IMR-90 (cell line): ENCODE results near the gene SOBP. TPM values are rescaled to one million over a fixed set of nuclear protein-coding genes. Genes with fewer than 3 reads are reported as not detected.

ENCODE experiments used
- ATAC-seq: fragments of 200-7000 bp; cut with Tn5 transposase; 2 replicates; pipeline ENCODE4 v1.9.1; 2020; ENCODE audit warnings: low read depth, mild to moderate bottlenecking, moderate library complexity
- BruUV-seq: library from RNA; stranded (reverse); fragments of 400-500 nt; replicated peaks from 2 replicates; lab custom pipeline; 2021; lab: Mats Ljungman, UMichigan
- CTCF ChIA-PET: fragments of 300-600 bp; formaldehyde crosslinking; extraction: SDS; loops from one replicate; lab custom pipeline; 2021; ENCODE audit warnings: antibody characterized with exemption; lab: Yijun Ruan, JAX
- POLR2A ChIA-PET: fragments of 300-600 bp; sonication (Branson Sonifier 250); formaldehyde crosslinking; loops from one replicate; lab custom pipeline; 2022; ENCODE audit warnings: antibody characterized with exemption; ENCODE audit not compliant: unreplicated experiment; lab: Charles Lee
- DNase-seq: peaks from one replicate; pipeline ENCODE4 v3.0.0; 2013
- H2AFZ ChIP-seq: replicated peaks from 2 replicates; pipeline ENCODE3; 2013; ENCODE audit warnings: low read length, mild to moderate bottlenecking; ENCODE audit not compliant: poor library complexity
- H2AK5ac ChIP-seq: 2 replicates; pipeline ENCODE4 v1.6.1; 2013; ENCODE audit warnings: low read depth, low read length, inconsistent platforms
- H2AK9ac ChIP-seq: replicated peaks from 2 replicates; pipeline ENCODE3; 2013; ENCODE audit warnings: mild to moderate bottlenecking, low read depth, low read length, moderate library complexity; ENCODE audit not compliant: poor library complexity
- H2BK120ac ChIP-seq: 2 replicates; pipeline ENCODE4 v1.6.1; 2013; ENCODE audit warnings: low read depth, low read length, inconsistent platforms
- H2BK15ac ChIP-seq: 3 replicates; pipeline ENCODE4 v1.6.1; 2013; ENCODE audit warnings: low read depth, low read length, inconsistent platforms
- H2BK20ac ChIP-seq: 2 replicates; pipeline ENCODE4 v1.6.1; 2013; ENCODE audit warnings: low read depth, mild to moderate bottlenecking, inconsistent platforms, low read length, moderate library complexity
- H2BK5ac ChIP-seq: 2 replicates; pipeline ENCODE4 v1.6.1; 2013; ENCODE audit warnings: mild to moderate bottlenecking, low read depth, low read length, inconsistent platforms; ENCODE audit not compliant: poor library complexity, severe bottlenecking
- H3K14ac ChIP-seq: replicated peaks from 2 replicates; pipeline ENCODE4 v1.6.1; 2013; ENCODE audit warnings: low read depth, low read length, inconsistent platforms
- H3K18ac ChIP-seq: 2 replicates; pipeline ENCODE4 v1.6.1; 2013; ENCODE audit warnings: low read depth, low read length, control low read depth
- H3K23ac ChIP-seq: 2 replicates; pipeline ENCODE4 v1.6.1; 2013; ENCODE audit warnings: low read depth, low read length, inconsistent platforms
- H3K27ac ChIP-seq: 2 replicates; pipeline ENCODE4 v1.5.1; 2013; ENCODE audit warnings: mild to moderate bottlenecking, control low read depth, low read length; ENCODE audit not compliant: insufficient read depth
- H3K27me3 ChIP-seq: 2 replicates; pipeline ENCODE4 v1.6.1; 2013; ENCODE audit warnings: low read length; ENCODE audit not compliant: control insufficient read depth, insufficient read depth
- H3K36me3 ChIP-seq: 2 replicates; pipeline ENCODE4 v1.6.1; 2013; ENCODE audit warnings: low read length, mixed read lengths; ENCODE audit not compliant: control insufficient read depth, insufficient read depth
- H3K4ac ChIP-seq: 2 replicates; pipeline ENCODE4 v1.6.1; 2013; ENCODE audit warnings: low read depth, low read length, inconsistent platforms
- H3K4me1 ChIP-seq: 2 replicates; pipeline ENCODE4 v1.6.1; 2013; ENCODE audit warnings: low read length, mixed read lengths; ENCODE audit not compliant: control insufficient read depth, insufficient read depth
- H3K4me2 ChIP-seq: 2 replicates; pipeline ENCODE4 v1.6.1; 2013; ENCODE audit warnings: low read depth, mild to moderate bottlenecking, control low read depth, low read length, moderate library complexity
- H3K4me3 ChIP-seq: 2 replicates; pipeline ENCODE4 v1.5.1; 2013; ENCODE audit warnings: low read depth, mild to moderate bottlenecking, control low read depth, low read length, moderate library complexity; ENCODE audit not compliant: insufficient read depth
- H3K56ac ChIP-seq: 2 replicates; pipeline ENCODE4 v1.6.1; 2013; ENCODE audit warnings: low read length, inconsistent platforms; ENCODE audit not compliant: insufficient read depth; ENCODE audit errors: extremely low read depth
- H3K79me1 ChIP-seq, 2 experiments: 2 replicates each; pipeline ENCODE4 v1.6.1; 2013; ENCODE audit warnings: low read length in 2 of 2, inconsistent platforms in 1 of 2, low read depth in 1 of 2
- H3K9ac ChIP-seq: 2 replicates; pipeline ENCODE4 v1.6.1; 2013; ENCODE audit warnings: low read depth, low read length, control low read depth
- H3K9me1 ChIP-seq: 2 replicates; pipeline ENCODE4 v1.6.1; 2013; ENCODE audit warnings: low read length, inconsistent platforms; ENCODE audit not compliant: insufficient read depth
- H3K9me3 ChIP-seq: 2 replicates; pipeline ENCODE4 v1.6.1; 2013; ENCODE audit warnings: low read length; ENCODE audit not compliant: control insufficient read depth, insufficient read depth
- H4K20me1 ChIP-seq: 2 replicates; pipeline ENCODE4 v1.6.1; 2013; ENCODE audit warnings: low read length, inconsistent platforms; ENCODE audit not compliant: insufficient read depth
- H4K5ac ChIP-seq: 2 replicates; pipeline ENCODE4 v1.6.1; 2013; ENCODE audit warnings: mild to moderate bottlenecking, low read depth, low read length, control low read depth
- H4K8ac ChIP-seq, 2 experiments: 2 replicates each; pipeline ENCODE4 v1.6.1; 2013; ENCODE audit warnings: low read depth in 2 of 2, low read length in 2 of 2, control low read depth in 1 of 2, inconsistent platforms in 1 of 2
- H4K91ac ChIP-seq: 2 replicates; pipeline ENCODE4 v1.6.1; 2013; ENCODE audit warnings: low read depth, low read length, inconsistent platforms; ENCODE audit not compliant: insufficient read depth
- ELK1 ChIP-seq: fragments of 150-350 bp; IDR thresholded peaks from 2 replicates; pipeline ENCODE4 v1.6.1; 2016; ENCODE audit warnings: low read depth, mild to moderate bottlenecking, low read length, moderate library complexity, borderline replicate concordance
- RAD21 ChIP-seq: IDR thresholded peaks from 2 replicates; pipeline ENCODE4 v1.6.1; 2012; ENCODE audit warnings: low read length, improper control_type of control experiment
- RCOR1 ChIP-seq: IDR thresholded peaks from 2 replicates; pipeline ENCODE4 v1.6.1; 2012; ENCODE audit warnings: mild to moderate bottlenecking, low read length, improper control_type of control experiment; ENCODE audit not compliant: insufficient replicate concordance
- WGBS, 2 experiments: methylation state at CpG; one replicate each; pipeline versions ENCODE4 v1.1.5 to v1.1.7; 2013; ENCODE audit warnings: missing lambda C conversion rate in 2 of 2; ENCODE audit not compliant: insufficient read length in 1 of 2; ENCODE audit errors: extremely low coverage in 2 of 2; 5-methylcytosine and 5-hydroxymethylcytosine counted together
- dilution Hi-C: fragments of 300-500 bp; cut with HindIII; formaldehyde crosslinking; loops from one replicate; pipeline ENCODE4 v1.14.3; 2018; ENCODE audit warnings: low sequenced_read_pairs; ENCODE audit not compliant: unreplicated experiment
- in situ Hi-C: fragments of 300-500 bp; cut with MboI; formaldehyde crosslinking; loops from 3 replicates; pipeline ENCODE4 v1.14.3; 2019; ENCODE audit warnings: low sequenced_read_pairs, inconsistent platforms, mixed read lengths
- intact Hi-C: fragments of 100-400 bp; cut with micrococcal nuclease; formaldehyde crosslinking; loops from 2 replicates; pipeline ENCODE4 v1.10.0; 2022
- polyA plus RNA-seq, 3 experiments: library from polyadenylated mRNA; depleted of rRNA; stranded (reverse); fragments of >200 nt; gene quantifications; 2 replicates each; pipeline ENCODE4 v1.2.3, GENCODE V29; 2012; ENCODE audit warnings: low replicate concordance in 1 of 3
- total RNA-seq: library from RNA; depleted of rRNA; stranded (reverse); fragments of >200 nt; gene quantifications from 2 replicates; pipeline ENCODE4 v1.2.3, GENCODE V29; 2012

SOBP gene
- total and polyA plus RNA-seq, 2 of the 4 experiments (the other 2 are of a cell fraction) = 0.60 to 0.72 TPM

DNA sequence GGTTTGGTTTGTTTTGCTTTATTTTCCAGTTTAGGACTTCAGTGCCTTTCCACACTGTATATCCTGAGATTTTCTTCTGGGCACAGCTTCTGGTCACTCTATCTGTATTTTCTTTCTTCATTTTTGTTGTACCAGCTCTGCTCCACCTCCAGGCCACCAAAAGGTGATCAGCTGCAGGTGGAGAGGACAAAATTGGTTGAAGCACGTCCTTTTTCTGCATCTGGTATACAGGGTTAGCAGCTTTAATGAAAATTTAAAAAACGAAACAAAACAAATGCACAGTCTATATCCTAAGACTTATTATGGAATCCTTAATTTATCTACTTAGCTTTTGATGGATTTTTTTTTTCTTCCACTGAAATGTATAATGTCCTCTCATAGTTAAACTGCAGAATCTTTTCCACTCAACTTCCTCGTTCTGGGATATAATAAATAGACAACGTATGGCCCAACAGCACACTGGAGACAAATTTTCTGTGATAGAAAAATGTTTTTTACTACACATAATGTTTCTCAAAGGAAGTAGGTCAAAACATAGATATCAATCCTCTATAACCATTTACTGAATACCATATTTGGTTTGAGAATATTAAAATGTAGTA lies 10.7 kb upstream of the SOBP start:
- H3K27me3 ChIP-seq = peaks cover 16% of the 10 kb centered on the region
- no peak overlapping the region for H3K4me2 ChIP-seq
- TF ChIP-seq RCOR1 (no peak), ELK1 (no peak), RAD21 (no peak)
- DNase-seq (no peak), ATAC-seq (no peak)
- no peak overlapping the region for H3K27ac ChIP-seq
- no peak overlapping the region for H2BK120ac ChIP-seq
- H3K9ac ChIP-seq = no peak overlapping the region
- H4K20me1 ChIP-seq = no peaks in the 10 kb centered on the region
- ChIA-PET POLR2A (no interaction called here), CTCF (interaction anchor here (1.0 to 1.1 kb wide), 2 partner anchors 10 kb away, joined by 3 to 5 read pairs; no protein-coding TSS in a partner anchor)
- no peak overlapping the region for H3K4ac ChIP-seq
- no peak overlapping the region for H2AK9ac ChIP-seq
- in situ Hi-C loops = no loop called here
- no peak overlapping the region for H2BK15ac ChIP-seq
- no CpG with 5 or more reads among the region's 4 CpGs for WGBS, 2 experiments
- H3K56ac ChIP-seq = no peak overlapping the region
- H2BK20ac ChIP-seq = no peak overlapping the region
- H2BK5ac ChIP-seq = no peak overlapping the region
- no peak overlapping the region for H2AK5ac ChIP-seq
- dilution Hi-C loops = no loop called here
- no peaks in the 10 kb centered on the region for H3K79me1 ChIP-seq
- no peak overlapping the region for H2AFZ ChIP-seq
- no peak overlapping the region for H4K91ac ChIP-seq
- no TSS peak for BruUV-seq
- no peaks in the 10 kb centered on the region for H3K36me3 ChIP-seq
- no peak overlapping the region for H3K14ac ChIP-seq
- H4K8ac ChIP-seq = no peak overlapping the region
- H3K9me1 ChIP-seq = no peaks in the 10 kb centered on the region
- H3K18ac ChIP-seq = no peak overlapping the region
- H3K4me3 ChIP-seq = no peak overlapping the region
- no peaks in the 10 kb centered on the region for H3K9me3 ChIP-seq
- H4K5ac ChIP-seq = no peak overlapping the region
- no peak overlapping the region for H3K23ac ChIP-seq
- H3K4me1 ChIP-seq = no peaks in the 10 kb centered on the region
- intact Hi-C loops = no loop called here
